ENCODE results near the gene PRPF4.

DNA sequence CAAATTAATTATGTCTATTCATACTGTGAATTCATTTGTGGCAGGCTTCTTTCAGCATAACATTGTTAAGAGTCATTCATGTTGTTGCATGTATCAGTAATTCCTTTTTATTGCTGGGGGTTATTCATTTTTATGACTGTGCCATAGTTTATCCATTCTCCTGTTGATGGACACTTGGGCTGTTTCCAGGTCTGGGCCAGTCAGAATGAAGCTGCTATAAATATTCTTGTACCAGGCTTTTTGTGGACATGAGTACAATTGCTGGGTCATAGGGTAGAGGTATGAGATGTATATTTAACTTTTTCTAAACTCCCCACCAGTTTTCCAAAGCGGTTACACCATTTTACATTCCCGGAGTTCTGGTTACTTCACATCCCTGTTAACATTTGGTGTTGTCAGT, 13.6 kb downstream of the PRPF4 start:
- TF ChIP-seq, protein P1, sequence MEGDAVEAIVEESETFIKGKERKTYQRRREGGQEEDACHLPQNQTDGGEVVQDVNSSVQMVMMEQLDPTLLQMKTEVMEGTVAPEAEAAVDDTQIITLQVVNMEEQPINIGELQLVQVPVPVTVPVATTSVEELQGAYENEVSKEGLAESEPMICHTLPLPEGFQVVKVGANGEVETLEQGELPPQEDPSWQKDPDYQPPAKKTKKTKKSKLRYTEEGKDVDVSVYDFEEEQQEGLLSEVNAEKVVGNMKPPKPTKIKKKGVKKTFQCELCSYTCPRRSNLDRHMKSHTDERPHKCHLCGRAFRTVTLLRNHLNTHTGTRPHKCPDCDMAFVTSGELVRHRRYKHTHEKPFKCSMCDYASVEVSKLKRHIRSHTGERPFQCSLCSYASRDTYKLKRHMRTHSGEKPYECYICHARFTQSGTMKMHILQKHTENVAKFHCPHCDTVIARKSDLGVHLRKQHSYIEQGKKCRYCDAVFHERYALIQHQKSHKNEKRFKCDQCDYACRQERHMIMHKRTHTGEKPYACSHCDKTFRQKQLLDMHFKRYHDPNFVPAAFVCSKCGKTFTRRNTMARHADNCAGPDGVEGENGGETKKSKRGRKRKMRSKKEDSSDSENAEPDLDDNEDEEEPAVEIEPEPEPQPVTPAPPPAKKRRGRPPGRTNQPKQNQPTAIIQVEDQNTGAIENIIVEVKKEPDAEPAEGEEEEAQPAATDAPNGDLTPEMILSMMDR (IDR thresholded peaks at IDR 0.05): no peak
- TF ChIP-seq ZFX (IDR thresholded peaks at IDR 0.05; ENCODE audit: borderline replicate concordance): no peak
